Activated naive CD4-positive, alpha-beta T cell treated with anti-CD3 and anti-CD28 coated beads, Interleukin-2, amount 10 ng/mL, durations not matched to agents 7 days and 5 days (primary cell): ENCODE measurements around the gene FGD5.

Experiments used
- CTCF ChIA-PET: fragments of 350-600 bp; sonication (Branson Sonifier 250); formaldehyde crosslinking; loops from one replicate; lab custom pipeline; 2021; ENCODE audit warnings: antibody characterized with exemption; lab: Charles Lee
- DNase-seq: peaks from one replicate; pipeline ENCODE4 v3.0.0-alpha.2; 2020
- H3K27ac Mint-ChIP-seq: one replicate; pipeline ENCODE4 v1.8.0; 2021; ENCODE audit warnings: mild to moderate bottlenecking, moderate library complexity, mixed read lengths
- H3K27me3 Mint-ChIP-seq: one replicate; pipeline ENCODE4 v1.8.0; 2021; ENCODE audit warnings: mild to moderate bottlenecking, mixed read lengths
- H3K36me3 Mint-ChIP-seq: one replicate; pipeline ENCODE4 v1.8.0; 2021; ENCODE audit warnings: mixed read lengths
- H3K4me1 Mint-ChIP-seq: one replicate; pipeline ENCODE4 v1.8.0; 2021; ENCODE audit warnings: mixed read lengths
- H3K4me3 Mint-ChIP-seq: one replicate; pipeline ENCODE4 v1.8.0; 2021; ENCODE audit warnings: mild to moderate bottlenecking, moderate library complexity, mixed read lengths
- H3K9me3 Mint-ChIP-seq: one replicate; pipeline ENCODE4 v1.8.0; 2021; ENCODE audit warnings: mixed read lengths

The FGD5 gene

GRCh38 chr3:14905055-14905657, 86.4 kb downstream of the FGD5 start:
- CTCF ChIA-PET, result interaction anchor here (1.9 kb wide), 1 partner anchor 16 kb away, joined by 4 read pairs; no protein-coding TSS in a partner anchor
- peaks cover 9% of the 10 kb centered on the region for H3K9me3 Mint-ChIP-seq
- no peak for DNase-seq
- peaks cover 60% of the 10 kb centered on the region for H3K27me3 Mint-ChIP-seq
- H3K27ac Mint-ChIP-seq, result no peak overlapping the region
- H3K4me1 Mint-ChIP-seq, result peaks cover 9% of the 10 kb centered on the region
- peaks cover 7% of the 10 kb centered on the region for H3K36me3 Mint-ChIP-seq
- H3K4me3 Mint-ChIP-seq, result no peak overlapping the region

GRCh38 chr3:14906355-14906971, 87.7 kb downstream of the FGD5 start:
- Mint-ChIP-seq H3K36me3 (peaks cover 7% of the 10 kb centered on the region), H3K9me3 (peaks cover 9% of the 10 kb centered on the region), H3K4me3 (no peak overlapping the region), H3K27ac (no peak overlapping the region), H3K27me3 (peaks cover 61% of the 10 kb centered on the region), H3K4me1 (peaks cover 9% of the 10 kb centered on the region)
- no peak for DNase-seq
- CTCF ChIA-PET, result no interaction called here

- DNase-seq, result no peak
- Mint-ChIP-seq H3K27me3 (peaks cover 61% of the 10 kb centered on the region), H3K27ac (no peak overlapping the region), H3K9me3 (peaks cover 9% of the 10 kb centered on the region), H3K4me1 (peaks cover 9% of the 10 kb centered on the region), H3K36me3 (peaks cover 7% of the 10 kb centered on the region), H3K4me3 (no peak overlapping the region)
- CTCF ChIA-PET, result no interaction called here
Measured at GRCh38 chr3:14907043-14907966, 88.5 kb downstream of the FGD5 start.

GRCh38 chr3:14909250-14909649, 90.5 kb downstream of the FGD5 start:
- Mint-ChIP-seq H3K9me3 (peaks cover 9% of the 10 kb centered on the region), H3K36me3 (peaks cover 7% of the 10 kb centered on the region), H3K4me3 (no peak overlapping the region), H3K4me1 (peaks cover 9% of the 10 kb centered on the region), H3K27ac (no peak overlapping the region), H3K27me3 (peaks cover 69% of the 10 kb centered on the region)
- CTCF ChIA-PET, result no interaction called here
- no peak for DNase-seq

- CTCF ChIA-PET, result interaction anchor here (0.5 to 2.1 kb wide), 3 partner anchors 9 to 121 kb away, joined by 3 to 8 read pairs (median 6); no protein-coding TSS in a partner anchor
- no peak for DNase-seq
- Mint-ChIP-seq H3K4me3 (no peak overlapping the region), H3K4me1 (peaks cover 4% of the 10 kb centered on the region), H3K36me3 (no peaks in the 10 kb centered on the region), H3K27ac (no peak overlapping the region), H3K9me3 (no peaks in the 10 kb centered on the region), H3K27me3 (peaks cover 56% of the 10 kb centered on the region)
Measured at GRCh38 chr3:14911651-14912050, 92.9 kb downstream of the FGD5 start.

DNA sequence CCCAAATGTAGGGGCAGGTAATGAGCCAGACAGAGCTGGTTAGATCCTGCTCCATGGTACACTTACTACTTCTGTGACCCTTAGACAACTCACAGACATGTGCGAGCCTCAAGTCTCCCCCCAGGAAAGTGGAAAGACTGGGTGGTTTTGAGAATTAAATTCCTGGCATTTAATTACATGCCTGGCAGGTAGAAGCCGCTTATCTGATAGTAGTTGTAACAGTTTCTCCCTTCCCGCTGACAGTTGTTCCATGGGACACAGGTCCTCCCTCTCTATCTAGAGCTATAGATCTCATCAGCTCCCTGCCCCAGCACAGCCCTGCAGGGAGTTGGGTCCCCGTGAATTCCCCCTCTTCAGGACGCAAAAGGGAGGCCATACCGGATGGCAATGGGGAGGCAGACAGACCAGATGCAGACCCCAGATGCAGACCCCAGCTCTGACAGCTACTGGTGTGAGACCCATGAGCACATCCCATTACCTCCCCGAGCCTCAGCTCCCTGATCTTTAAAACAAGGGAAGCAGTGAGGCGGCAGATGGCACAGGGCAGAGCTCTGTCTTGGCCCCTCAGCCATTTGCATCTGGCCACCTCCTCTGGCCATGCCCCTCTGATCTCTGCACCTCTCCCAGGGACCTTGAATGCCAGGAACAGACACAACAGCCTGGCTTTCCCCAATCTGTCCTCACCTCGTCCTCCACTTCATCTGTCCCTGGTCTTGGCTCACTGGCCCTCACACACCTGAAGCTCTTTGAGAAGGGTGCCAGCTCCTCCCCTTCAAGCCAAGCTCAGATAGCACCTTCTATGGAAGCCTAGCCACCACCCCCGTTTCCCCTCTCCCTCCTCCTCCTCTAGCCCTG, 94.5 kb downstream of the FGD5 start:
- peaks cover 57% of the 10 kb centered on the region for H3K27me3 Mint-ChIP-seq
- H3K4me3 Mint-ChIP-seq, result no peak overlapping the region
- no peaks in the 10 kb centered on the region for H3K4me1 Mint-ChIP-seq
- no peak for DNase-seq
- H3K9me3 Mint-ChIP-seq, result no peaks in the 10 kb centered on the region
- H3K27ac Mint-ChIP-seq, result no peak overlapping the region
- no peaks in the 10 kb centered on the region for H3K36me3 Mint-ChIP-seq
- CTCF ChIA-PET, result interaction anchor here (0.9 to 2.1 kb wide), 6 partner anchors 8 to 123 kb away, joined by 3 to 8 read pairs (median 4); no protein-coding TSS in a partner anchor

DNA sequence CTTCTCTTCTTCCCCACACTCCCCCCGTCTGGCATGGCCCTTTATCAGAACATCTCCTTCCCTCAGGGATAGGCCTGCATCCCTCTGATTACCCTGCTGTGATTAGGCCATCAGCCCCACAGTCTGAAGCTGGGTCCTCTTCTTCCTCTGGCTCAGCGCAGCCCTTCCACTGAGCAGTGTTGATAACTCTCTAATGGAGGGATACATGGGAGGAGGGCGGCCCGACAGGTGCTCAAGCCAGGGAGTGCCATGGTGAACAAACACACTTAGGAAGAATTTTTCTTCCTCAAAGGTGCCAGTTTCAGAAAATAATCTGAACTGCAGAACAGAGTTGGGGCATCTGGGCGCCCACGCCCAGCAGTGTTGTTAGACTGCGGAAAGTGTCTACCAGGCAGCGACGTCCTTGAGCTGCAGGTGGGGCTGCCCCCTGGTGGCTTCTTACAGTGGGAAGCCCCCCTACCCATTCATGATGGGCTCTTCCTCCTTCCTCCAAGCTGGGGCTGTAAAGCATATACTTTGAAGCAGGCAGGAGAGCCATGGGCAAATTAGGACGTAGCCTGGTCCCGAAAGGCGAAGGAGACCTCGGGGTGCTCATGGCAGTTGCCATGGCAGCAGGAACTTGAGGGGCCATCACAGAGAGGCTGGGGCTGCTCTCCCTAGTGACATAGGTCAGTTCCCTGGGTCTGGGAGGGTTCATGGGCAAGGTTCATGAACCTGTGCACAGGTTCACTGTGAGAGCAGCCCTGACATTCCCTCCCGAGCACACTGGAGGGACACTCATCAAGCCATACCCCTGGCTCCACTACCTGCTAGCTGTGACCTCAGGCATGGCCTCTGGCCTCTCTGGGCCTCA, 95.4 kb downstream of the FGD5 start:
- DNase-seq, result no peak
- H3K27ac Mint-ChIP-seq, result no peak overlapping the region
- H3K4me3 Mint-ChIP-seq, result no peak overlapping the region
- H3K4me1 Mint-ChIP-seq, result no peaks in the 10 kb centered on the region
- no peaks in the 10 kb centered on the region for H3K36me3 Mint-ChIP-seq
- H3K27me3 Mint-ChIP-seq, result peaks cover 58% of the 10 kb centered on the region
- no peaks in the 10 kb centered on the region for H3K9me3 Mint-ChIP-seq
- CTCF ChIA-PET, result interaction anchor here (1.1 to 1.8 kb wide), 2 partner anchors 12 to 13 kb away, joined by 4 to 6 read pairs; no protein-coding TSS in a partner anchor

DNA sequence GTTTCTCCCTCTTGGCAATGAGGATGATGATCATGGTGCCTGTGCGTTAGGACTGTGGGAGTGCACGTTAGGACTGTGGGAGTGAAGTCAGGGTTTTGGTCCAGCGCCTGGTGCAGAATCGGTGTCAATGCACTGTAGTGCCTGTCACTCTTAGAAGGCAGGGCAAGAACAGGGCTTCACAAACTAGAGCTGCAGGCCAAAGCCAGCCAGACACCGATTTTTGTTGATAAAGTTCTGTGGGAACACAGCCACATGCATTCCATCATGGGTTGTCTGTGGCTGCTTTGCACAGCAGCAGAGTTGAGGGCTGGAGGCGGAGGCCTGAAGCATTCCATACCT, 96.0 kb downstream of the FGD5 start:
- no peaks in the 10 kb centered on the region for H3K9me3 Mint-ChIP-seq
- no peak overlapping the region for H3K27ac Mint-ChIP-seq
- CTCF ChIA-PET, result interaction anchor here (1.1 kb wide), 1 partner anchor 11 kb away, joined by 4 read pairs; no protein-coding TSS in a partner anchor
- H3K27me3 Mint-ChIP-seq, result peaks cover 54% of the 10 kb centered on the region
- H3K4me1 Mint-ChIP-seq, result no peaks in the 10 kb centered on the region
- H3K36me3 Mint-ChIP-seq, result no peaks in the 10 kb centered on the region
- H3K4me3 Mint-ChIP-seq, result no peak overlapping the region
- DNase-seq, result no peak

- Mint-ChIP-seq H3K27me3 (peaks cover 48% of the 10 kb centered on the region), H3K4me3 (no peak overlapping the region), H3K27ac (no peak overlapping the region), H3K4me1 (no peaks in the 10 kb centered on the region), H3K36me3 (no peaks in the 10 kb centered on the region), H3K9me3 (no peaks in the 10 kb centered on the region)
- CTCF ChIA-PET, result interaction anchor here (0.7 to 1.8 kb wide), 11 partner anchors 10 to 284 kb away, joined by 3 to 8 read pairs (median 4); no protein-coding TSS in a partner anchor
- peak; percentile 71 for DNase-seq
Measured at GRCh38 chr3:14915636-14916222, 97.0 kb downstream of the FGD5 start.

GRCh38 chr3:14918356-14918860, 99.6 kb downstream of the FGD5 start:
- Mint-ChIP-seq H3K27ac (no peak overlapping the region), H3K4me3 (no peak overlapping the region), H3K27me3 (peaks cover 32% of the 10 kb centered on the region), H3K36me3 (no peaks in the 10 kb centered on the region), H3K9me3 (no peaks in the 10 kb centered on the region), H3K4me1 (no peaks in the 10 kb centered on the region)
- DNase-seq, result no peak
- CTCF ChIA-PET, result interaction anchor here (0.7 to 1.5 kb wide), 3 partner anchors 88 to 137 kb away, joined by 3 read pairs; no protein-coding TSS in a partner anchor

GRCh38 chr3:14920536-14920935, 101.8 kb downstream of the FGD5 start:
- no peaks in the 10 kb centered on the region for H3K4me1 Mint-ChIP-seq
- peaks cover 27% of the 10 kb centered on the region for H3K27me3 Mint-ChIP-seq
- DNase-seq, result no peak
- H3K9me3 Mint-ChIP-seq, result no peaks in the 10 kb centered on the region
- H3K36me3 Mint-ChIP-seq, result no peaks in the 10 kb centered on the region
- CTCF ChIA-PET, result interaction anchor here (0.7 to 5.5 kb wide), 22 partner anchors 8 to 717 kb away, joined by 3 to 80 read pairs (median 5); partner anchors contain the start of gene C3orf20
- H3K4me3 Mint-ChIP-seq, result no peak overlapping the region
- H3K27ac Mint-ChIP-seq, result no peak overlapping the region

GRCh38 chr3:14921034-14921616, 102.4 kb downstream of the FGD5 start:
- H3K36me3 Mint-ChIP-seq, result no peaks in the 10 kb centered on the region
- peaks cover 27% of the 10 kb centered on the region for H3K27me3 Mint-ChIP-seq
- no peaks in the 10 kb centered on the region for H3K4me1 Mint-ChIP-seq
- CTCF ChIA-PET, result interaction anchor here (0.6 to 5.5 kb wide), 39 partner anchors 8 to 718 kb away, joined by 3 to 80 read pairs (median 4); partner anchors contain the start of gene C3orf20
- H3K4me3 Mint-ChIP-seq, result no peak overlapping the region
- H3K9me3 Mint-ChIP-seq, result no peaks in the 10 kb centered on the region
- DNase-seq, result peak; percentile 88
- H3K27ac Mint-ChIP-seq, result no peak overlapping the region
